Ovary (tissue), 9 donors: Measurements from ENCODE around the gene MACROH2A1. TPM values are rescaled to one million over a fixed set of nuclear protein-coding genes. Genes with fewer than 3 reads are reported as not detected.

ENCODE experiments used
- DNase-seq, 5 donors: peaks; one replicate each; pipeline ENCODE4 v3.0.0-alpha.2; 2019 to 2020
- H3K27ac ChIP-seq, 2 donors: fragments of 200-600 bp; one replicate each; pipeline versions ENCODE4 v1.5.1 to v1.8.0; 2019 to 2022
- H3K27me3 ChIP-seq: fragments of 200-600 bp; one replicate; pipeline ENCODE4 v1.8.0; 2022
- H3K36me3 ChIP-seq: fragments of 200-600 bp; sonication (generic); one replicate; pipeline ENCODE4 v1.5.1; 2019
- H3K4me1 ChIP-seq: one replicate; pipeline ENCODE4 v1.8.1; 2013; ENCODE audit warnings: mild to moderate bottlenecking, moderate library complexity; ENCODE audit not compliant: insufficient read depth
- H3K4me3 ChIP-seq: fragments of 200-600 bp; sonication (generic); one replicate; pipeline ENCODE4 v1.5.1; 2017
- H3K9me3 ChIP-seq, 2 donors: fragments of 200-600 bp in 1 of 2; sonication (generic) in 1 of 2; one replicate each; pipeline versions ENCODE4 v1.5.1 to v1.8.1; 2013 to 2019; ENCODE audit warnings: mild to moderate bottlenecking in 1 of 2, moderate library complexity in 1 of 2
- CTCF ChIP-seq, 3 donors: fragments of 450-650 bp in 2 of 3; fragments of 200-600 bp in 1 of 3; IDR thresholded peaks; one replicate each; pipeline versions ENCODE4 v1.5.1 to v1.8.0; 2016 to 2022; ENCODE audit warnings: antibody characterized with exemption in 3 of 3, mild to moderate bottlenecking in 1 of 3
- EP300 ChIP-seq: sonication (generic); formaldehyde crosslinking; IDR thresholded peaks from one replicate; pipeline ENCODE4 v1.6.1; 2017; ENCODE audit warnings: antibody characterized with exemption
- POLR2A ChIP-seq: fragments of 450-650 bp; IDR thresholded peaks from one replicate; pipeline ENCODE4 v1.6.1; 2017; ENCODE audit warnings: antibody characterized with exemption, mild to moderate bottlenecking, moderate library complexity
- WGBS, 3 donors: extraction: QIAGEN DNeasy Blood & Tissue Kit in 1 of 3; methylation state at CpG; one replicate each; pipeline versions ENCODE4 v1.1.5 to v1.1.7; 2013 to 2017; 5-methylcytosine and 5-hydroxymethylcytosine counted together
- intact Hi-C, 4 donors: fragments of 100-400 bp; cut with DNase I; formaldehyde crosslinking; loops; one replicate each; pipeline versions ENCODE4 v1.11.0 to v1.15.1; 2022 to 2023
- polyA plus RNA-seq, 2 donors: library from polyadenylated mRNA; stranded (reverse); fragments of 200-250 nt in 1 of 2; fragments of 350-450 nt in 1 of 2; fragmentation: Illumina TruSeq in 1 of 2; extraction: RNeasy Lipid Tissue Mini Kit (QIAGEN cat#74804) in 1 of 2; gene quantifications; one replicate each; pipeline ENCODE4 v1.2.3, GENCODE V29; 2013 to 2014
- total RNA-seq, 7 donors: library from RNA; depleted of rRNA in 2 of 7; stranded (reverse); fragments of >200 nt in 2 of 7; fragmentation: NEBNext Ultra II Directional in 3 of 7; extraction: Animal tissue kit (Norgen Biotek cat#: 25700) in 3 of 7; gene quantifications; one replicate each; pipeline versions ENCODE4 v1.1.0 to v1.2.4, GENCODE V29; 2016 to 2023
- donor health status: DM: no; HTN: no; CAD: no; lungs with moderate emphysema.
- donor health status: DM: no; HTN: no; CAD: no.
- donor health status: Bipolar disorder and iron deficiency.
- donor health status: DM: yes; HTN: yes; CAD: no.
- donor health status: DM: no; HTN: no; CAD: no.
- donor health status: DM: yes; HTN: yes; CAD: no.

Gene MACROH2A1
- total and polyA plus RNA-seq, 9 donors: 71.7 to 157 (median 102) TPM

GRCh38 chr5:135444360-135444759 is 45.3 kb upstream of the MACROH2A1 start:
- H3K27ac ChIP-seq: no peak overlapping the region
- no peaks in the 10 kb centered on the region for H3K4me1 ChIP-seq
- no peaks in the 10 kb centered on the region for H3K36me3 ChIP-seq
- no peaks in the 10 kb centered on the region for H3K27me3 ChIP-seq
- intact Hi-C loops: no loop called here
- no peak for DNase-seq
- no peak overlapping the region for H3K4me3 ChIP-seq
- TF ChIP-seq POLR2A (no peak), EP300 (no peak), CTCF (IDR thresholded peaks at IDR 0.05) (no peak)
- H3K9me3 ChIP-seq: no peaks in the 10 kb centered on the region
- WGBS, 3 donors: 50 to 73% (median 66%) methylated on average over 13 of the region's 13 CpGs

- DNase-seq: no peak
- intact Hi-C loops: no loop called here
- TF ChIP-seq CTCF (IDR thresholded peaks at IDR 0.05) (no peak), POLR2A (no peak), EP300 (no peak)
- no peaks in the 10 kb centered on the region for H3K36me3 ChIP-seq
- no peaks in the 10 kb centered on the region for H3K9me3 ChIP-seq
- H3K4me1 ChIP-seq: no peaks in the 10 kb centered on the region
- H3K27ac ChIP-seq: no peak overlapping the region
- no peaks in the 10 kb centered on the region for H3K27me3 ChIP-seq
- WGBS, 3 donors: 18 to 26% (median 23%) methylated on average over 6 of the region's 6 CpGs
- H3K4me3 ChIP-seq: no peak overlapping the region
Measured at GRCh38 chr5:135443161-135443960, 44.3 kb upstream of the MACROH2A1 start.

- Histone ChIP-seq H3K27me3 (no peaks in the 10 kb centered on the region), H3K4me1 (no peaks in the 10 kb centered on the region), H3K9me3 (no peaks in the 10 kb centered on the region), H3K36me3 (no peaks in the 10 kb centered on the region), H3K27ac (no peak overlapping the region), H3K4me3 (no peak overlapping the region)
- no peak for DNase-seq
- intact Hi-C loops: no loop called here
- WGBS, 3 donors: 73 to 84% (median 75%) methylated on average over 8 of the region's 8 CpGs
- TF ChIP-seq EP300 (no peak), POLR2A (no peak), CTCF (IDR thresholded peaks at IDR 0.05) (no peak)
Measured at GRCh38 chr5:135442431-135443160, 43.6 kb upstream of the MACROH2A1 start.

GRCh38 chr5:135441919-135442318 is 42.9 kb upstream of the MACROH2A1 start:
- intact Hi-C loops: no loop called here
- Histone ChIP-seq H3K4me1 (no peaks in the 10 kb centered on the region), H3K9me3 (no peaks in the 10 kb centered on the region), H3K36me3 (no peaks in the 10 kb centered on the region), H3K27ac (no peak overlapping the region), H3K27me3 (no peaks in the 10 kb centered on the region), H3K4me3 (no peak overlapping the region)
- no peak for DNase-seq
- 84 to 88% (median 88%) methylated on average over 4 of the region's 4 CpGs for WGBS, 3 donors
- TF ChIP-seq CTCF (IDR thresholded peaks at IDR 0.05) (no peak), EP300 (no peak), POLR2A (no peak)
